Stimulated activated CD8-positive, alpha-beta memory T cell treated with anti-CD3 and anti-CD28 coated beads, Interleukin-7, amount 100 ng/mL, for 1 hour (primary cell): Measurements from ENCODE around the gene ZCWPW1.
"Not testable (repeated sequence)": the region's sequence is repeated elsewhere in the genome, so short reads cannot be mapped to it uniquely, and the experiment has no call there.

Source experiments
- DNase-seq, 2 donors: peaks; one replicate each; pipeline ENCODE4 v3.0.0-alpha.2; 2020; ENCODE audit warnings: low read depth in 2 of 2

Gene ZCWPW1

DNA sequence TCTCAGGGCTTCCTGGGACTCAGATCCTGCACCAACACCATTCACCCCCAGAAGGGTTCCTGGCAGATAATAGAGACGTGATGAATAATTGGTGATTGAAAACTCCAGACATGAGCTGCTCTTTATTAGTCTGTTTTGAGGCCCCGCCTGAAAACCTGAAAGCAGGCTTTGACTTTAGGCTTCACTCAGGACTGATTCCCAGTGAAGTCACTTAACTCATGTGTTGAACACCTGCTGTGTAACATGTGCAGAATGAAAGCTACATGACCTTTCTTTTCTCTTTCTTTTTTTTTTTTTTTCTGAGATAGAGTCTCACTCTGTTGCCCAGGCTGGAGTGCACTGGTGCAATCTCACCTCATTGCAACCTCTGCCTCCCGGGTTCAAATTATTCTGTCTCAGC, 26.7 kb upstream of the ZCWPW1 start:
- no peak for DNase-seq

DNA sequence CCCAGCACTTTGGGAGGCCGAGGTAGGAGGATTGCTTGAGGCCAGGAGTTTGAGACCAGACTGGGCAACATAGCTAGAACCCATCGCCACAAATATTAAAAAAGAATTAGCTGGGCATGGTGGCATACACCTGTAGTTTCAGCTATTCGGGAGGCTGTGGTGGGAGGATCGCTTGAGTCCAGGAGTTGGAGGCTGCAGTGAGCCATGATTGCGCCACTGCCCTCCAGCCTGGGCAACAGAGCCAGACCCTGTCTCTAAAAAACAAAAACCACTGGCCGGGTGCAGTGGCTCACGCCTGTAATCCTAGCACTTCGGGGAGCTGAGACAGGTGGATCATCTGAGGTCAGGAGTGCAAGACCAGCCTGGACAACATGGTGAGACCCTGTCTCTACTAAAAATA, 25.4 kb upstream of the ZCWPW1 start:
- not testable (repeated sequence) for DNase-seq

DNA sequence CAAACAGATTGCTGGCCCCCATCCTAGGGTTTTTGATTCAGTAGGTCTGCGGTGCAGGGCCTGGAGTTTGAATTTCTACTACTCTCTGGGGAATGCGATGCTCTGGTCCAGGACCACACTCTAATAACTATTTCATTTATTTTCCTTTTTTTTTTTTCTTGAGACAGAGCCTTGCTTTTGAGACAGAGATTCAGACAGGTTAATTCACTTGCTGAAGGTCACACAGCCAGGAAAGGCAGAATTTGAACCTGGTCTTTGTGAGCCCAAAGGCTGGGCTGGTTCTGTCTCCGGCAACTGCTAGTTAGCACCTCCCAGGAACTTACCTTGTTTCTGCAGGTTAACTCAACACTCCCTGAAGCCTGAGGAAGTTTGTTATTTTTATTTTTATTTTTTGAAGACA, 24.0 kb upstream of the ZCWPW1 start:
- no peak for DNase-seq

DNA sequence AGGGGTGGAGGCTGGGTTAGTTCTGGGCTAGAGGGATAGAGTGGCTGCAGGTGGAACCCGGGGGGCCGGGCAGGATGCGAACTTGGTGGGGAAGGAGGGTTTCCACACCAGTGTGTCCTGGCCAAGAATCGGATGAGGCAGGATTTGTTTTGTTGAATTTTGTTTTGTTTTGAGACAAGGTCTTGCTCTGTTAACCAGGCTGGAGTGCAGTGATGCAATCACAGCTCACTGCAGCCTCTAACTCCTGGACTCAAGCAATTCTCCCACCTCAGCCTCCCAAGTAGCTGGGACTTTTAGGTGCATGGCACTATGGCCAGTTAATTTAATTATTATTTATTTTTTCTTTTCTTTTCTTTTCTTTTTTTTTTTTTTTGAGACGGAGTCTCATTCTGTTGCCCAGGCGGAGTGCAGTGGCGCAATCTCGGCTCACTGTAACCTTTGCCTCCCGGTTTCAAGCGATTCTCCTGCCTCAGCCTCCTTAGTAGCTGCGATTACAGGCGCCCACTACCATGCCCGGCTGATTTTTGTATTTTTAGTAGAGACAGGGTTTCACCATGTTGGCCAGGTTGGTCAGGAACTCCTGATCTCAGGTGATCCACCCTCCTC, 20.8 kb upstream of the ZCWPW1 start:
- no peak for DNase-seq

DNA sequence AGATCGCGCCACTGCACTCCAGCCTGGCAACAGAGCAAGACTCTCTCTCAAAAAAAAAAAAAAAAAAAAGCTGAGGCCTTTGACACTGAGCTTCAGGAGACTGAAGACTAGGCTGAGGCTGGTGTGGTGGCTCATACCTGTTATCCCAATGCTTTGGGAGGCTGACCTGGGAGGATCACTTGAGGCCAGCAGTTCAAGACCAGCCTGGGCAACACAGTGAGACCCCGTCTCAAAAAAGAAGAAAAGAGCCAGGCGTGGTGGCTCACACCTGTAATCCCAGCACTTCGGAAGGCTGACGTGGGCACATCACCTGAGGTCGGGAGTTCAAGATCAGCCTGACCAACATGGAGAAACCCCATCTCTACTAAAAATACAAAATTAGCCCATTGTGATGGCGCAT, 18.9 kb upstream of the ZCWPW1 start:
- DNase-seq, result not testable (repeated sequence)

DNA sequence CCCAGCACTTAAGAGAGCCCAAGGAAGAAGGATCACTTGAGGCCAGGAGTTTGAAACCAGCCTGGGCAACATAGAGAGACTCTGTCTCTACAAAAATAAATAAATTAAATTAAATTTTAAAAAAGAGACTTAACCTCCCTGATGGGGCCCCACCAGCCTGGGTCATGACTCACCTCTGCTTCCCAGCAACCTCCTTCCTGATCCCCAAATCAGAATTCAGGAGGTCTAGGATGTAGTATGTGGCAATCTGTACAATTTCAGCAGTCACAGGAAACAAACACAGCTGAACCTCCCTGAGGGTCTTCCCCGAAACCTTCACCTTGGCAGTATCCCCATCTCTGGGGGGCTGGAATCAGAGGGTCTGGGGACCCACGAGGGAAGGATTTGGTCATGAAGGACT, 17.5 kb upstream of the ZCWPW1 start:
- no peak for DNase-seq

DNA sequence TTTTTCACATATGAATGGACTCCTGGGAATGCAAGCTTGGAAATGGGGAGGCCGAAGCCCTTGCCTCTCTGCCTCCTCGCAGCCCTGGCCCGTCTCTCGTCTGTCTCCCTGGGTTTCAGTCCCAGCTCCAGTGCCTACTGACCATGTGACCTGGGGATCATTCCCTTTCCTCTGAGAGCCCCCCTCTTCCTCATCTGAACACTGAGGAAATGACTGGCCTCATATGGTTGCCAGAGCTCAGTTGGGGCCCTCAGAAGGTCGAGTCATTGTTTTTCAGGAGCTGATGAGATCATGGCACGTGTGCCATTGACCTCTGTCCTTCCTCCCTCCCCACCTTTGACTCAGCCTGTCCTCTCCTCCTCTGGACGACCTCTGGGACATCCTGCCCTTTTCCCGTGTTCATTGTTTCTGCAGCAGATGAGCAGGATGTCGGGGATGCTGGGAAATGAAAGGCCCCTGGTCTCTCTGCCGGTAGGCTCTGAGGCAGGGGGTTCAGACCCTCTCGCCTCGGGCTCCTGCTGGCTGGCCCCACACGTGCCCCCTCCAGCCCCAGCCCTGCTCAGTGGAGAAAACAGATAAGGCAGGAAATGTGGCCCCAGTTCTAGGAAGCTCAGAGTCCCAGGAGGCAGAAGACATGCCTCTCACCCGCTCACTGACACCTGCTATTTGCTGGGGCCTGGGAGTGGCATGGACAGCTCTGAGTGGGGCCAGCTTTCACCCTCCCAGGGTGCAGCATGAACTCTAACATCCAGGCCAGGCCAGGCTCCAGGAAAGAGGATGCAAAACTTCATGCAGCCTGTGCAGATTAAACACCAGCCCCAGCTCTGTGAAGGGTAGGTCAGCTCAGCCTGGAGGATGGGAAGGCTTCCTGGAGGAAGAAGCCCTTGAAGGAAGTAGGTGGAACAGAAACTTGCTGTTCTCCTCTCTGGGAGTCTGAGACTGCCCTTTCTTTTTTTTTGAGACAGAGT, 16.1 kb upstream of the ZCWPW1 start:
- DNase-seq, result no peak

DNA sequence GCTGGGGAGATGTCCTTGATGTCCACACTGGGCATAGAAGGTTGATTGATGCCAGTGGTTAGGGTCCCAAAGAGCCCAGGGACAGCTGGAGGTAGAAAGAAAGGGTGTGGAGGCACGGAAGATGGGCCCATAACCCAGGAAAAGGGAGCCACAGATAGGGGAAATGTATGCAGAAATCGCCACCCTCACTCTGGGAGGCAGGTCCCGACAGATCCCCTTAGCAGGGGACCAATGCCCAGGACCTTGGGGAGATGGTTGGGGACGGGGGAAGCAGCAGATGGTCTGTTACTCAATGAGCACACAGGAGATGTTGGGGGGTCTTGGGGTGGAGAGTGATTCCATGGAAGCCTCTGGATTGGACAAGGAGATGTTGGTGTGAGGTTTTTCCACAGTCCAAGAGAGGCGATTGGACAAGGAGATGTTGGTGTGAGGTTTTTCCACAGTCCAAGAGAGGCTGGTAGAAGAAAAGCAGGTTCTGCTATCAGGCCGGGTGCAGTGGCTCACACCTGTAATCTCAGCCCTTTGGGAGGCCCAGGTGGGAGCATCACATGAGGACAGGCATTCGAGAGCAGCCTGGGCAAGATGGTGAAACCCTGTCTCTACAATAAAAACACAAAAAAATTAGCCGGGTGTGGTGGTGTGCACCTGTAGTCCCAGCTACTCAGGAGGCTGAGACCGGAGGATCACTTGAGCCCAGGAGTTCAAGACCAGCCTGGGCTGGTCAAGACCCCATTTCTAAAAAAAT, 14.8 kb upstream of the ZCWPW1 start:
- no peak for DNase-seq

DNA sequence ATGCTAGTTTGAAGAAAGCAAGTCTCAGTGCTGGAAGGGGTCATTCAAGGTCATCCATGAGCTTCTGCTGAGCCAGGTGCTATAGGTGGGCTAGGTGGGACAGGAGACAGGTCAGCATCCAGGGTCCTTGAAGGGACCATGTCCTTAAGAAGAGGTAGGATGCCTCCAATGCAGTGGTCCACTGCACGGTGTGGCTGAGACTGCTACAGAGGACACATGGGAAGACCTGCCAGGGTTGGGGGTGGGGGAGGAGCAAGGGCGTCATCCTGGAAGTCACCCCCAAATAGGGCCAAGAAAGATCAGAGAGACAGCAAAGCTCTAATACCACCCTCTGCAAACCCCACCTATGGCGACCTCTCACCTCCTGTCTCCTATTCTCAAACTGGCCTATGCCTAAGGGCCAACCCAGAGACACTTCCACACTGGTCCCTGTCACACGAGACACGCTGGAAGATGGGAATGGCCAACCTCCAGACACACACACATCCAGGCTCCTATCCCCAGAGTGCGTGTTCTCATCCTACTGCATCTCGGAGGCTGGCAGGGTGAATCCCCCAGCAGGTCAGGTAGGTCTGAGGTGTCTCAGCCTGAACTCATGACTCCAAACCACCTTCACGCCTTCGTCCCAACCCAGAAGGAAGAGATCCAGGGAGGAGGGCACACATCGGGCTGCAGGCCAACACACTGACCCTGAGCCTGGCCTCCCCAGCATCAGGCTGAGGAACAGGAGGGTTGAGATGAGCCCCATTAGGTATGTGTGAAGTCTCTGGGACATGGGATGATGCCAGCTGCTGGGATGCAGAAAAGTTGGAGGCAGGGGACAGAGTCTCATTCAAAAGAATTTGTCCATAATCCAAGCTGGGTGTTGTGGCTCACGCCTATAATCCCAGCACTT, 13.4 kb upstream of the ZCWPW1 start:
- DNase-seq, result no peak

DNA sequence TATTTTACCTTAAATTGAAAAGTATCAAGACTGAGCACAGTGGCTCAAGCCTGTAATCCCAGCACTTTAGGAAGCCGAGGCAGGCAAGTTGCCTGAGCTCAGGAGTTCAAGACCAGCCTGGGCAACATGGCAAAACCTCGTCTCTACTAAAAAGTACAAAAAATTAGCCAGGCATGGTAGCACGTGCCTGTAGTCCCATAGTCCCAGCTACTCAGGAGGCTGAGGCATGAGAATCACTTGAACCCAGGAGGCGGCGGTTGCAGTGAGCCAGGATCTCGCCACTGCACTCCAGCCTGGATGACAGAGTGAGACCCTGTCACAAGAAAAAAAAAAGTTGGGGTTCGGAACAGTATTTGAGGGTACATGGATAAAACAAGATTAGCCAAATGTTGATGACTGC, 10.7 kb upstream of the ZCWPW1 start:
- not testable (repeated sequence) for DNase-seq

DNA sequence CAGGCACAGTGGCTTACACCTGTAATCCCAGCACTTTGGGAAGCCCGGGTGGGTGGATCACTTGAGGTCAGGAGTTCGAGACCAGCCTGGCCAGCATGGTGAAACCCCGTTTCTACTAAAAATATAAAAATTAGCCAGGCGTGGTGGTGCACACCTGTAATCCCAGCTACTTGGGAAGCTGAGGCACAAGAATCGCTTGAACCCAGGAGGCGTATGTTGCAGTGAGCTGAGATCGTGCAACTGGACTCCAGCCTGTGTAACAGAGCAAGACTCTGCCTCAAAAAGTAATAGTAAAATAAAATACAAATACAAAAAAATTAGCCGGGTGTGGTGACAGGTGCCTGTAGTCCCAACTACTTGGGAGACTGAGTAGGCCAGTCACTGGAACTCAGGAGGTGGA, 10.2 kb upstream of the ZCWPW1 start:
- not testable (repeated sequence) for DNase-seq

DNA sequence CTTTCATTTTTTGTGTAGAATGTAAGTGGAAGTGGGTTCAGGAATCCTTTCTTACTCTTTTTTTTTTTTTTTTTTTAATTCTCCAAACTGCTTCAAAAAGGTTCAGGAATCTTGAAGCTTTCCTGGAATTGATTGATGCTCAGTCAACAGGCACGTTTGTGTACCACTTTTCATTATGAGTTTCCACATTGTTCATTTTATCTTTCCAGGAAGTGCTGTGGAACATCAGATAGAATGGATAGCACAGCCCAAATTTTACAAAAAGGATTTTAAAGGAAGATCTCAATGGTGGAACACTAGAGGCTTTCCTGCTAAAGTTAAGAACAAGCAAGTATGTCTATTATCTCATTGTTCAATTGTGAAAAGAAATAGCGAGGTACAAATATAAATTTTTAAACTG, 9.7 kb upstream of the ZCWPW1 start:
- DNase-seq, result no peak

DNA sequence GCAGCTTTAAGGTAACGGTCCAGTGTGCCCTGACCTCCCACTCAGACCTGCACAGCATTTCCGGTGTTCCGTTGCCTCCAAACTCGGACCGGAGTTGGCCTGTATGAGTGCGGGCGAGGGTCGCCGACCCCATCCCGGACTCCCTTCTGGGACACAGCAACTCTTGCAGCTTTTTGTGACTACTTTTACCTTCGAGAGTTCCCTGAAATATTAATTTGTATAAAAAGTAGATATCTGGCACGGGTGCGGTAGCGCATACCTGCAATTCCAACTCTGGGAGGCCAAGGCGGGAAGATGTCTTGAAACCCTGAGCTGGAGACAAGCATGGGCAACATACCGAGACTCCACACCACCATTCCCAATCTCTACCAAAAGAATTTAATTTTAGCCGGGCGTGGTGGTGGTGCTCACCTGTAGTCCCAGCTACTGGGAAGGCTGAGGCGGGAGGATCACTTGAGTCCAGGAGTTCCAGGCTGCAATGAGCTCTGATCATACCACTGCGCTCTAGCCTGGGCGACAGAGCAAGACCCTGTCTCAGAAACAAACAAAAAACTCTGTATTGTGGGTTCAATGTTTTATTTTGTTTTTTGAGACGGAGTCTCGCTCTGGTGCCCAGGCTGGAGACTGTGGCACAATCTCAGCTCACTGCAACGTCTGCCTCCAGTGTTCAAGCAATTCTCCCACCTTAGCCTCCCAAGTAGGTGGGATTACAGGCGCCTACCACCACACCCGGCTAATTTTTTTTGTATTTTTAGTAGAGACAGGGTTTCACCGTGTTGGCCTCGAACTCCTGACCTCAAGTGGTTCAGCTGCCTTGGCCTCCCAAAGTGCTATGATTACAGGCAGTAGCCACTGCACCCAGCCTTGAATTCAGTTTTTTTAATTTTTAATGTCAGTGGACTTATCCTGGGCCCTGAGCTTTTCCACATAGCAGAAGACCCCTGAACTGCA, 8.9 kb upstream of the ZCWPW1 start:
- DNase-seq, result no peak

DNA sequence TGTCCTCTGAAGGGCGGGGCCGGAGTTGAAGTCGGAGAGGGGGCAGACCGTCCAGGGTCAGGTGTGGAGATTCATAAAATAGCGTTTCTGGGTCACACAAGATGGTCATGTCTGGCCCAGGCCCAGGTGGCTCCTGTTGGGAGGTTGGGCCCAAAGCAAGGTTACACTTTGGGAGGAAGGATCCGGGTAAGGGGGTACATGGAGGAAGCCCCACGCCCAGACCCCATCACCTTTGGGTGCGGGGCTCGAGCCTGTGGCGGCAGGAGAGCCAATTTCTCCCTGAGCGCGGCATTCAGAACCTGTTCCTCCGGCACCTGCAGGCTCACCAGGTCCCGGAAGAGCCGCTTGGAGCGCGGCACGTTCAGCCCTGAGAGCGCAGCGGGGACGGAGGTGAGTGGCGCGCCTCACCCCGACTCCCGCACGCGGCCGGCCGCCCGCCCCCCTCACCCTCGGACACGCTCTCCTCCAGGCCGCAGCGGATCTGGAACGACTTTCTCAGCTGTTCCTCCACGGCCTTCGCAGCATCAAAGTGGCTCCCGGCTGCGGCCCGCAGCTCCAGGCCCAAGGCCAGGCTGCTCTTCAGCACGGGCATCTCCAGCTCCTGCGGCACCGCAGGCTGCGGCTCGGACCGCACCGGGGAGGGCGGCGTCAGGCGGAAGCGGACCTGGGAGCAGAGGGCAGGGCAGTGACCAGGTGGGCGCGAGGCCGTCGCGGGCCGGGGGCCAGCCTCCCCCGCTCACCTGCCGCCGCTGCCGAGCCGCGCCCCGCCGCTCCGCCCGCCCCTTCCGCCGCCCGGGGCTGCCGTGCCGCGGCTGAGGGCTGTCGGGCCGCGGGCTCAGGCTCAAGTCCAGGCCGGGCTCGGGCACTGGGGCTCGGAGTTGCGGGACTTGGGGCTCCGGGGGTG, 7.2 kb upstream of the ZCWPW1 start:
- DNase-seq, result peak in 1 of 2 donors; percentile 16

DNA sequence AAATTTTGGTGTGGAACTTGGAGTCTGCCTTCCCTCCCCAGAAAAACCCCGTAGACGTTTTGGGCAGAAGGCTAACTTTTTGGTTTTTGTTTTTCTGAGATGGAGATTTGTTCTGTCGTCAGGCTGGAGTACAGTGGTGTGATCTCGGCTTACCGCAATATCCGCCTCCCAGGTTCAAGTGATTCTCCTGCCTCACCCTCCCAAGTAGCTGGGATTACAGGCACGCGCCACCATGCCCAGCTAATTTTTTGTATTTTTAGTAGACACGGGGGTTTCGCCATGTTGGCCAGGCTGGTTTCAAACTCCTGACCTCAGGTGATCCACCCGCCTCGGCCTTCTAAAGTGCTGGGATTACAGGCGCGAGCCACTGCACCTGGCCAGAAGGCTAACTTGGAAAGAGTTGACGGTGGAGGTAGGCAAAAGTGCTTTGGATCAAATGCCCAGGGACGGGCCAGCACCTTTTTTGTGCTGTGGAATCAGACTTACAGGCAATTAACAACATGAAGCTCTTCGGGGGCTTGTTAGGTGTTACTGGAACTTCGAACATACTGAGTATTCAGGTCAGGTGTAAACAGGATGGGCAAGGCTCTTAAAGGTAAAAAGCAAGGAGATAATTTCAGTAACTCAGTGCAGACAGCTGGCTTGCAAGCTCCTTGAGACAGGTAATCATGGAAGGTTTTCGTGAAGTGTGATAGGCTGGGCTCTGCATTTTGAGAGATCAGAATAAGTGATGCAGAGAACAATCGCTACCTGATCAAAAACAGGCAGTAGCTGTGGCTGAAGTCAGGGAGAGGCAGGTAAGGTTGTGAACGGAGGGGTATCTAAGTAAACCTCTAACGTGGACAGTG, 6.0 kb upstream of the ZCWPW1 start:
- DNase-seq, result no peak

DNA sequence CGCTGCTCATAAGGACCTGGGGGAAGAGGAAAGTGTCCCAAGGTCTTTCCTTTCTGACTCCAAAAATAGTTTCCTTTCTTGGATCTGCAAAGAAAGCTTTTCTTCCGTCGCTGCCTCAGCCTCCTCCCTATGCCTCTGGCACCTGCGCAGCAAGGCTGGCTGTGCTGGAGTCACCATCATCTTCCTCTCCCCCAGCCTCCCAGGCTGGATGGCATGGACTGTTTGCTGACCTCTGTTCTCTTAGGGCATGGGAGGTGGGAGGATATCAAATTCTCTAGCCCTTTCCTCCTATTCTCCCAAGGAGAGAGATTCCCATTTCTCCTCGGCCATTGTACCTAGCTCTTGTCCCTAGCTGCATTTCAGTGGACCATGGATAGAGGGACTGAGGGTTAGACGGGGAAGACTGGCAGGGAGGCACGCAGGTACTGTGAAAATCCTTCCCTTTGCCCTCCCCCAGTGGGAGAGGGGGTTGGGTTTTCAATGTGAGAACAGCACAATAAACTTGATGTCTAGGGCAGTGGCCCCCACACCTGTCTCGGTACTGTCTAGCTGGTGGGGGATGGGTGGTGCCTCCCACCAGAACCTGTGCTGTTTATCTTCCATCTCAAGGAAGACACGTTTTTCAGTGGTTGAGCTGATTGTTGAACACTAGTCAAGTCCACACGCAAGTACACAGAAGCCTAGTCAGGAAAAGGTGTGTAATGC, 5.2 kb upstream of the ZCWPW1 start:
- no peak for DNase-seq

DNA sequence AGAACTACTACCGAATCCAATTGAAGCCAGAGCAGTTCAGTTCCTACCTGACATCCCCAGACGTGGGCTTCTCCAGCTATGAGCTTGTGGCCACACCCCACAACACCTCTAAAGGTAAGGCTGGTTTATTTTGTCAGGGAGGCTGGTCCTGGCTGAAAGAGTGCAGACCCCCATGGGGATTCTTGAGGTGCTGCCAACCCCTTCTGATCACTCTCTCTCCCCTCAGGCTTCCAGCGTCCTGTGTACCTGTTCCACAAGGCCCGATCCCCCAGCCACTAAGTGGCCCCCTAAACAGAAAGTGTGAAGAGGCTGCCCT, 4.7 kb upstream of the ZCWPW1 start:
- DNase-seq, result no peak
